LNCaP clone FGC (cell line): ENCODE results near the gene NKX2-1.

Source experiments
- DNase-seq: peaks from one replicate; pipeline ENCODE4 v3.0.0-alpha.2; 2011; ENCODE audit warnings: low read depth
- H3K4me3 ChIP-seq: 2 replicates; pipeline ENCODE4 v1.5.1; 2011; ENCODE audit warnings: mild to moderate bottlenecking, low read depth, low read length, control low read depth
- TF ChIP-seq, protein P1 (sequence below): IDR thresholded peaks from 2 replicates; pipeline ENCODE4 v1.5.1; 2012; ENCODE audit warnings: mild to moderate bottlenecking; ENCODE audit not compliant: control insufficient read depth, insufficient read depth; ENCODE audit errors: extremely low read depth

The NKX2-1 gene

DNA sequence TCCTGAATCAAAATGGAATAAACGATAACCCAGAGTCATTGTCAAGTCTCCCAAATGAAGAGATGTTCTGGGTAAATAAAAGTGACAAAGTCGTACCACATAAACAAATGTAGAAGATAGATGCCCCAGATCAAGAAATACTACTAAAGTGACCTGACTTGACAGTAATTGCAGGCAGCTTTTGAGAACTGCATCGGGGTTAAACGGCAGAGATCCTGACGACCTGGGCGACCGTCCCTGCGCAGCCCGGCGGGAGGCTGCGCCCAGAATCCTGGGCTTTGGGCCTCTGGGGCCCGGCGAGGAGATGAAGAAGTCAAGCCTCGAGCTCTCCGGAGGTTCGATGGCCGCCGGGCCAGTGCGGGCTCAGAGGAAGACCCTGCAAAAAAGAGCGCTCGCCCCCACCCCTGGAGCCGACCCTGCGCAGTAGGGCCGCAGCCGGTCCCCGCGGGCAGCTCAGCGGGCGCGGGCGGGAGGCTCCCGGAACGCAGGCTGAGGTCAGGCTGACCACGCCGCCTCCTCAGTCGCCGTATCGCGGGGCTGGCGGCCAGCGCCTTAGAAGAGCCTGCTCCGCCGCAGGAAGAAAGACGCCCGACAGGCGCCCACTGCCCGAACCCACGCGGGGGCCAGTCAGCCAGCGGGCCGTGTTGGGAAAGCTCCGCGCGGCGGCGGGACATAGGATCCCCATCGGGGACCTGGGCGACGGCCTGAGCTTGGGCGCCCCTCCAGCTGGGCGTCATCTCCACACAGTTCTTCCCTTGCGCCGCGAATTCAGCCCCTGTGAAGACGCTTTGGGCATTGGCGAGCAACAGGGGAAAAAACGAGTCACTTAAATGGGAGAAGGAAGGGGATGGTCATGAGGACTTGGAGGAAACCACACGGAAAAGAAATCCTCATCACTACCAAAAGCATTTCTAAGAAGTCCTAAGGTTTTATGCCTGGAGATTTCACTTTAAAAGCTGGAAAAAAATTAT, 16.0 kb downstream of the NKX2-1 start:
- TF ChIP-seq, protein P1, sequence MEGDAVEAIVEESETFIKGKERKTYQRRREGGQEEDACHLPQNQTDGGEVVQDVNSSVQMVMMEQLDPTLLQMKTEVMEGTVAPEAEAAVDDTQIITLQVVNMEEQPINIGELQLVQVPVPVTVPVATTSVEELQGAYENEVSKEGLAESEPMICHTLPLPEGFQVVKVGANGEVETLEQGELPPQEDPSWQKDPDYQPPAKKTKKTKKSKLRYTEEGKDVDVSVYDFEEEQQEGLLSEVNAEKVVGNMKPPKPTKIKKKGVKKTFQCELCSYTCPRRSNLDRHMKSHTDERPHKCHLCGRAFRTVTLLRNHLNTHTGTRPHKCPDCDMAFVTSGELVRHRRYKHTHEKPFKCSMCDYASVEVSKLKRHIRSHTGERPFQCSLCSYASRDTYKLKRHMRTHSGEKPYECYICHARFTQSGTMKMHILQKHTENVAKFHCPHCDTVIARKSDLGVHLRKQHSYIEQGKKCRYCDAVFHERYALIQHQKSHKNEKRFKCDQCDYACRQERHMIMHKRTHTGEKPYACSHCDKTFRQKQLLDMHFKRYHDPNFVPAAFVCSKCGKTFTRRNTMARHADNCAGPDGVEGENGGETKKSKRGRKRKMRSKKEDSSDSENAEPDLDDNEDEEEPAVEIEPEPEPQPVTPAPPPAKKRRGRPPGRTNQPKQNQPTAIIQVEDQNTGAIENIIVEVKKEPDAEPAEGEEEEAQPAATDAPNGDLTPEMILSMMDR, result no peak
- no peak overlapping the region for H3K4me3 ChIP-seq
- DNase-seq, result no peak

DNA sequence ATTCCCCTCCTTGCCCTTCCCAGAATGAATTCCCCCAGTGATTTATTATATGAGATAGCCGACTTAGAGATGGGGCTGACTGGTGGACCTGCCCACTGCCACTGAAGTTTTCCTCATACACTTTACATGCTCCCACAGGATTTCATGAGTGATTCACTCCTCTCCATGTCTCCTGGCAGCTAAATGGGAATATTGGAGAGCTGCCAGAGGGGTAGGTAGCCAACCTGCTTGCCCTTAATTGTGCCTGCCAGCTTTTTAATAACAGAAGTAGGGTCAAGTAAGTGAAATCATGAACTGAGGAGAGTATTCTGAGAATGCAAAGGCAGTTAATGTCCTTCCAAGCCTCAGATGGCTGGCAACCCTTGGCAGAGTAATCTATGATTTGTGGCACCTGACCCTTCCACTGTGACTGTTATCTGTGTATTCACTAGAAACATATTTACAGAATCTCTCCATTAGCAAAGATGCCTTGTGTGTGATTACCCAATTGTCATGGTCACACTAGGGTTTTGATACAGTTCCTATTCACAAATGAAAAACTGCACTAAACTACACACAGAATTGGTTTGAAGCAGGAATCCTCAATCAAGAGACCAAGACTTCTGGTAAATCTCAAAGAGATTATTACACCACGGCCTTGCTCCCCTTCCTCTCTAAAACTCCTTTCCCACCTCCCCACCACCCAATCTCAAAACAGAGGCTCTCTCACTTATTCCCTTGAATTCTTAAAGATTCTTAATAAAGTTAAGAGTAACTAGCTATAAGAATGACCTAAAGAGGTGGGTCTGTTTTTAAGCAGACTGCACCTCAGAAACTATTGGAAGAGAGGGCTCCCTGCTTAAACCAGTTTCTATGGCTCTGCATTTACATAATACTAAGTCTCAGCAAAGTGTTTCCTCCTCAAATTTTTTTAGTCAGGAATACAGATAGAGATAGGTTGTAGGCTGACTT, 17.2 kb downstream of the NKX2-1 start:
- TF ChIP-seq, protein P1, result no peak
- no peak overlapping the region for H3K4me3 ChIP-seq
- no peak for DNase-seq

DNA sequence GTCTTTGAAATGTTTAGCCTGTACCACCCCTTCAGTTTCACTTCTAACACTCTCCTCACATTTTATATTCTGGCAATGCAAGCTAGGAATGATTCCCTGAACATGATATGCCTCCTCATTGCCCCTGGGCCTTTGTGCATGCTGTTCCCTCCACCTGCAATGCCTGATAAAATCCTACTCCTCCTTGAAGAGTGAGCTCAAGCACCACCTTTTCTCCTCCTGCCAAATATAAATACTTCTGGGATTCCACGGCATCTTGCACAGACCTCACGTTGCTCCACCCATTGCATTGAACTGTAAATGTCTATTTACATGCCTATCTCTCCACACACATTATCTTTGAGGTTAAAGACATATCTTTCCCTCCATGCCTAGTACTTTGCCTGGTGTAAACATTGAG, 21.1 kb downstream of the NKX2-1 start:
- no peak overlapping the region for H3K4me3 ChIP-seq
- DNase-seq, result no peak
- TF ChIP-seq, protein P1, result no peak

DNA sequence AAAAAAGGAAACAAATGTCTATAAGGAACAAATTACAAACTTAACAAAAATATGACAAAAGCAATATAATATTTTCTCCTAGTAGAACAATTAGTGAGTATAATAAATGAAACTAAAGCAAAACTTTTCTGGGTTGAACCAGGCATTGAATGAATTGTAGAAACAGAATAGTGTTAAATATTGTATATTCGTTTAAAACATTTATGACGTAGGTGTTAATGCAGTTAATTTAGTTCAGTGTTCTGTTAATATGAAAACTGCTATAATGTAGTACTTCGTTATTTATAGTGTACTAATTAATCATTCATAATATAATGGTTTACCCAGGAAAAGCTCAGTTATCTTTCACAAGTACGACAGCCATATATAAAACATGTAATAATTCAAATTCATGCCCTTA, 23.7 kb downstream of the NKX2-1 start:
- no peak overlapping the region for H3K4me3 ChIP-seq
- TF ChIP-seq, protein P1, result no peak
- no peak for DNase-seq

DNA sequence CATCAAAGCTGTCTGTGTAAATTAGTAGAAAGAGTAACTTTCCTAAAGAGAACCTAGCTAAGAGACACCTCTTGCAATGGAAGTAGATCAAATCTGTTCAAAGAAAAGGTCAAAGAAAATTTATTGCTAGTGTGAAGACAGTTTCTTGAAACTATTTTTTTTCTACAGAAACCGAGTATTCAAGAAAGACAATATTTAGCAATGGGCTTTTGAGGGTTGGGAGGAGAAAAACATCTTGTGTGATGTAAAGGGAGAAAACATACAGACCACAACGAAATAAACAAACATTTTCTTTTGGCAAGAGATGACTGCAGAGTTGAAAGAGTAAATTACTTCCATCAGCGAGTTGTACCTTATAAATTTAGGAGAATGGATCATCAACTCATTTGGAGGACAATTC, 24.4 kb downstream of the NKX2-1 start:
- TF ChIP-seq, protein P1, result no peak
- H3K4me3 ChIP-seq, result no peak overlapping the region
- no peak for DNase-seq

DNA sequence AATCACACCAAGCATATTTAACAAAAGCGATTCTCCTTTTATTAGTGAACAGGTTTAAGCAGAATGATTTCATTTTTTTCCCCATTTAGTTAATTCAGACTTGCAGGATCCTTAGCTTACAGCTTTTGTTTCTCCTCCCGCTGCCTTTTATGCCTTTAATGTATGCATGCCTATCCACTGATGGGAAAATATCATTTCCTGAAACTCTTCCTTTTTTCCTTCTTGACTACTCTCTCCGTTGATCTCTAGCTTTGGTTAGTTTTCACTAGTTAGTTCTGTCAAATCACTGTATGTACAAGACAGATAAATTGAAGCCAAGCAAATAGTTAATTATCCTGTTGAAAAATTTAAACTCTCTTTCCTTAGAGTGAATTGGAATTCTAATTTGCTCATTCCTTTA, 26.3 kb downstream of the NKX2-1 start:
- no peak for DNase-seq
- TF ChIP-seq, protein P1, result no peak
- H3K4me3 ChIP-seq, result no peak overlapping the region
